HG02885 (cell line): ENCODE data around the gene OLFML3.

Experiments
- ATAC-seq: cut with Tn5 transposase; IDR thresholded peaks from one replicate; pipeline ENCODE4 v1.9.1; 2021; ENCODE audit warnings: mild to moderate bottlenecking; ENCODE audit not compliant: unreplicated experiment, poor library complexity

Gene OLFML3

DNA sequence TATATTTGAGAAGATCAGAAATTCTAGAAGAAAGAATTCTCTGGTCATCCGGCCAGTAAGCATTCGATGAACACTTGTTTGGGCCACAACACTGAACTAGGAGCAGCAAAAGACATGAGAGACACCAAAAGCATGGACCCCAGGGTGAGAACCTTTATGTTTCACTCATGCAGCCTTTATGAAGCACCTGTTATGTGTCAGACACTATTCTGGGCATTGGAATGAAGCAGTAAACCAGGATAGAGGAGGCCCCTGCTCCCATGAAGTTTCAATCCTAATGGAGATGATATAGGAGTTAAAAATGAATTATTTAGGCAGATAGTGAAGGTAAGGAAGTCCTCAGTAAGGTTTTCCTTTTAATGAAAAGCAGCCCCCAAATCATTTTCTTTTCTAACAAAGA is 43.6 kb downstream of the OLFML3 start:
- no peak for ATAC-seq

- ATAC-seq: no peak
Observed at GRCh38 chr1:114023377-114023776, 44.1 kb downstream of the OLFML3 start.

DNA sequence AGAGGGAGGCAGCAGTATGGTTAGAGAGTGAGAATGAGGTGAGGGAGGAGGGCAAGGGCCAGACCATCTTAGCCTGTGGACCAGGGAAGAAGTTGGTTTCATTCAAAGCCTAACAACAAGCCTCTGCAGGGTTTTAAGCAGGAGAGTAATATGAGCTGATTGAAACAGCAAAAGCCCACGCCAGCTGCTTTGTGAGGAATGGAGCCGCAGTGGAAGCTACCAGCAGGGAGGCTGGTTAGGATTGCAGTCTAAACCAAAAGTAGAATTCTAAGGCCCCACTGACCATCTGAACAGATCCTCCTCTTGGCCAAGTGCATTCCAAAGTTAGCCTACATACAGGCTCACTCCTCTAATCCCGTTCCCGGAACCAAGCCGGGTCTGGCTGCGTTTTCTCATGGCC is 44.8 kb downstream of the OLFML3 start:
- ATAC-seq: no peak

DNA sequence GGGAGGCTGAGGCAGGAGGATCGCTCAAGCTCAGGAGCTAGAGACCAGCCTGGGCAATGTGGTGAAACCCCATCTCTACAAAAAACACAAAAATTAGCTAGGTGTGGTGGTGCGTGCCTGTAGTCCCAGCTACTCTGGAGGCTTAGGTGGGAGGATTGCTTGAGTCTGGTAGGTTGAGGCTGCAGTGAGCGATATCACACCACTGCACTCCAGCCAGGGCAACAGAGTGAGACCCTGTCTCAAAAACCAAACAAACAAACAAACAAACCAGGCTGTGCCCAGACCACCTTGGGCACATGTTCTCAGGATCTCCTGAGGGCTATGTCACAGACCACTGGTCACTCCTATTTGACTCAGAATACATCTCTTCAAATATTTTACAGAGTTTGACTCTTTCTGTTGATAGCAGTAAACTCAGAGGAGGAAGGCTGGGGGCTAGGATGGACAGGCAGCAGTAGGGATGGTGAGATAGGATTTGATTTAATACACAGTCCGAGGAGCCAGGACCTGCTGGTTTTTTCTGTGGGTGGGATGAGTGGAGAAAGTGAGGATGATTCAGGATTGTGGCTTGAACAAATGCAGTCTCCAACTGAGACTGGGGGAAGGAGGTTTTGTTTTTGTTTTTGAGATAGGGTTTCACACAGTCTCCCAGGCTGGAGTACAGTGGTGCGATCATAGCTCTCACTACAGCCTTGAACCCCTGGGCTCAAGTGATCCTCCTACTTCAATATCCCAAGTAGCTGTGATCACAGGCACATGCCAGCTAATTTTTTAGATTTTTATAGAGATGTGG is 46.5 kb downstream of the OLFML3 start:
- no peak for ATAC-seq

GRCh38 chr1:114026797-114027196 is 47.5 kb downstream of the OLFML3 start:
- ATAC-seq: no peak
